ENCODE measurements around the gene EP400.

DNA sequence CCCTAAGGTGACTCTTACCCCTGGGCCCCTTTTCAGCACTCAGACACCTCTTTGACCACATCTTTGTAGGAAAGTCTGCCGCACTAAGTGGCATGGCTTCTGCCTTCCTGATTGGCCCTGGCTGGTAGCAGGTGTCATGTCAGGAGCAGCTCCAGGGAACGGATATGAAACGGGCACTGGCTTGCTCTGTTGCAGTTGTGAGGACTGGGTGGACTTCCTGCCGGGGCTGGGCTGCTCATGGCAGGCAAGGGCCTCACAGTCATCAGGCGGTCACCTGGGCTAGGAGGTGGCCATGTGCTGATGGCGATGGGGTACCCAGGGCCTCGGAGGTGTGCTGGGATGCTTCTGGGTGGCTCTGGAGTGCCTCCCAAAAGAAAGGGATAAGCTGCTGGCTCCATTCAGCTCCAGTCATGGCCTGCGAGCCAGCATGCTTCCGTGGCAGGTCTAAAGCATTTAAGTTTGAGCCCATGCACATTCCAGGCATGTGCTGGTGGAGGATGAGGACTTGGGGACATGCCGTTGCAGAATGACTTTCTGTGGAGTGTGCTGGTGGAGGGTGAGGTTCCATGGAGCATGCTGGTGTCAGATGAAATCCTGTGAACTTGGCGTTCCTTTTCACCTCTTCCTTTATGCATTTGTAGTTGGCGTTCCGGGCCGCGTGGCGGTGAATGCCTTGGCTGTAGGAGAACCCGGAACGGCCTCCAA, 77.2 kb downstream of the EP400 start:
- no peak for TF ChIP-seq POLR2AphosphoS5 (IDR thresholded peaks at IDR 0.05; ENCODE audit: borderline replicate concordance, low read depth, low read length)
- no peak for TF ChIP-seq EZH2 (IDR thresholded peaks at IDR 0.05)
- TF ChIP-seq FOXP2 (optimal IDR thresholded peaks at IDR 0.05; ENCODE audit: control extremely low read depth, extremely low read length, insufficient read depth), result no peak

All from SK-N-MC (cell line).